HepG2 (cell line): Measurements from ENCODE around the gene HYAL2. TPM values are rescaled to one million over a fixed set of nuclear protein-coding genes. Genes with fewer than 3 reads are reported as not detected.
A peak's percentile ranks its signal among the peaks of the same experiment; 100 is the strongest.

Source experiments
- EP300 ChIP-seq, 3 experiments: sonication (generic) in 1 of 3; formaldehyde crosslinking in 1 of 3; IDR thresholded peaks; 2 replicates each; pipeline versions ENCODE4 v1.5.1 to v1.6.1; 2011 to 2020; ENCODE audit warnings: low read depth in 2 of 3, low read length in 2 of 3, borderline replicate concordance in 1 of 3, improper control_type of control experiment in 1 of 3, mild to moderate bottlenecking in 1 of 3, missing genetic modification reagents in 1 of 3, moderate library complexity in 1 of 3
- JUND ChIP-seq: sonication (generic); formaldehyde crosslinking; IDR thresholded peaks from 2 replicates; pipeline ENCODE4 v1.8.0; 2022; ENCODE audit warnings: mild to moderate bottlenecking, missing genetic modification reagents
- KDM6A ChIP-seq: IDR thresholded peaks from 2 replicates; pipeline ENCODE4 v1.6.1; 2016; ENCODE audit warnings: low read depth
- KLF11 ChIP-seq: IDR thresholded peaks from 2 replicates; pipeline ENCODE4 v1.6.1; 2016; ENCODE audit warnings: missing compliant biosample characterization
- MLXIP ChIP-seq: sonication (generic); formaldehyde crosslinking; IDR thresholded peaks from 2 replicates; pipeline ENCODE4 v1.9.0; 2021; ENCODE audit warnings: missing genetic modification reagents, borderline replicate concordance
- PHF8 ChIP-seq: sonication (generic); formaldehyde crosslinking; IDR thresholded peaks from 2 replicates; pipeline ENCODE4 v1.5.0; 2020; ENCODE audit warnings: missing genetic modification reagents
- SNAPC4 ChIP-seq: sonication (generic); formaldehyde crosslinking; IDR thresholded peaks from 2 replicates; pipeline ENCODE4 v1.4.0; 2020; ENCODE audit warnings: mild to moderate bottlenecking, missing genetic modification reagents
- ZKSCAN8 ChIP-seq: IDR thresholded peaks from 2 replicates; pipeline ENCODE4 v1.6.1; 2016; ENCODE audit warnings: borderline replicate concordance, missing genetic modification reagents, missing compliant biosample characterization
- ZNF260 ChIP-seq: sonication (generic); formaldehyde crosslinking; IDR thresholded peaks from 2 replicates; pipeline ENCODE4 v1.4.0; 2020; ENCODE audit warnings: missing genetic modification reagents, low read depth, mild to moderate bottlenecking, borderline replicate concordance
- ZNF460 ChIP-seq: sonication (generic); formaldehyde crosslinking; IDR thresholded peaks from 2 replicates; pipeline ENCODE4 v1.5.1; 2020; ENCODE audit warnings: missing genetic modification reagents, mild to moderate bottlenecking, borderline replicate concordance
- ZNF567 ChIP-seq: sonication (generic); formaldehyde crosslinking; IDR thresholded peaks from 2 replicates; pipeline ENCODE4 v1.8.1; 2023; ENCODE audit warnings: mild to moderate bottlenecking, missing genetic modification reagents, borderline replicate concordance
- ZNF687 ChIP-seq: sonication (generic); formaldehyde crosslinking; IDR thresholded peaks from 2 replicates; pipeline ENCODE4 v1.5.1; 2020; ENCODE audit warnings: mild to moderate bottlenecking, missing genetic modification reagents, moderate library complexity
- polyA plus RNA-seq, 8 experiments: library from polyadenylated mRNA; depleted of rRNA in 3 of 8; stranded (reverse) in 7 of 8; unstranded in 1 of 8; fragments of >200 nt; fragmentation: Illumina TruSeq in 4 of 8; extraction: Trizol in 4 of 8; gene quantifications; 2 replicates each; pipeline versions ENCODE4 v1.2.1 to v1.2.3, GENCODE V29; 2011 to 2016; ENCODE audit warnings: low read depth in 4 of 8, missing spikeins in 1 of 8, mixed read lengths in 1 of 8; ENCODE audit not compliant: insufficient read depth in 1 of 8
- total RNA-seq, 5 experiments: library from RNA; depleted of rRNA; stranded (reverse); fragments of >200 nt; fragmentation: Illumina TruSeq; extraction: Trizol; gene quantifications; 2 replicates each; pipeline ENCODE4 v1.2.3, GENCODE V29; 2016; ENCODE audit warnings: low read depth in 1 of 5
- TF ChIP-seq, protein P1 (sequence below): sonication (generic); formaldehyde crosslinking; IDR thresholded peaks from 2 replicates; pipeline ENCODE4 v1.4.0; 2020; ENCODE audit warnings: missing genetic modification reagents

The HYAL2 gene
- total and polyA plus RNA-seq, 2 of the 13 experiments (the other 11 are each of a cell fraction or from before 2014, with no cell fraction given), result 76.2 to 102 TPM

DNA sequence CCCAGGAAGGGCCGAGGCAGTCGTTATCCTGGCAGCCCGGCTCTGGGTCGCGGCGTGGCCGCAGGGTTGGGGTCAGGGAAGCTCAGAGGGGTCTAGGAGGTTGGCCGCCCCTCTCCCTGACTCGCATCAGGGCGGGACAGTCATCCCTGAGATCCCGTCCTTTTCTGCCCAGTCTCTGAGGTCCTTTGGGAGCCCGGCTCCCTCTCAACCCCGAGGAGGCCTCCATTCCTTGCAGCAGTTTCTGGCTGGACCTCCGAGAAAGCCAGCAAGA lies 495 bp downstream of the HYAL2 start (continued):
- 0 out of 2 replicates have a peak, but pooled peaks have one; percentile 41 for TF ChIP-seq ZNF687 (CRISPR knock-in tag)
- TF ChIP-seq, protein P1, sequence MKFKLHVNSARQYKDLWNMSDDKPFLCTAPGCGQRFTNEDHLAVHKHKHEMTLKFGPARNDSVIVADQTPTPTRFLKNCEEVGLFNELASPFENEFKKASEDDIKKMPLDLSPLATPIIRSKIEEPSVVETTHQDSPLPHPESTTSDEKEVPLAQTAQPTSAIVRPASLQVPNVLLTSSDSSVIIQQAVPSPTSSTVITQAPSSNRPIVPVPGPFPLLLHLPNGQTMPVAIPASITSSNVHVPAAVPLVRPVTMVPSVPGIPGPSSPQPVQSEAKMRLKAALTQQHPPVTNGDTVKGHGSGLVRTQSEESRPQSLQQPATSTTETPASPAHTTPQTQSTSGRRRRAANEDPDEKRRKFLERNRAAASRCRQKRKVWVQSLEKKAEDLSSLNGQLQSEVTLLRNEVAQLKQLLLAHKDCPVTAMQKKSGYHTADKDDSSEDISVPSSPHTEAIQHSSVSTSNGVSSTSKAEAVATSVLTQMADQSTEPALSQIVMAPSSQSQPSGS, result no peak; the same call in 1 of the 2 replicates
- 0 out of 2 replicates have a peak, but pooled peaks have one; percentile 34 for TF ChIP-seq SNAPC4
- TF ChIP-seq ZNF260 (CRISPR knock-in tag), result no peak
- no peak for TF ChIP-seq KDM6A (CRISPR knock-in tag)
- 0 out of 2 replicates have a peak, but pooled peaks have one; percentile 16 for TF ChIP-seq ZNF567 (CRISPR knock-in tag)
- no peak for TF ChIP-seq JUND (CRISPR knock-in tag)
- TF ChIP-seq KLF11 (CRISPR knock-in tag), result no peak
- peak; percentile 20; the same call in 1 of the 2 replicates for TF ChIP-seq PHF8
- TF ChIP-seq EP300 (IDR thresholded peaks at IDR 0.05; ENCODE audit: low read depth in 2 of 2, low read length in 2 of 2), result no peak
- TF ChIP-seq EP300 (CRISPR knock-in tag; IDR thresholded peaks at IDR 0.05; ENCODE audit: borderline replicate concordance), result no peak
- TF ChIP-seq ZKSCAN8 (CRISPR knock-in tag), result peak; percentile 44; the same call in 1 of the 2 replicates
- no peak for TF ChIP-seq ZNF460
- 0 out of 2 replicates have a peak, but pooled peaks have one; percentile 27 for TF ChIP-seq MLXIP
